GM21529 (cell line): Measurements from ENCODE around the gene MTHFR.

Source experiments
- ATAC-seq: cut with Tn5 transposase; IDR thresholded peaks from one replicate; pipeline ENCODE4 v1.9.1; 2021; ENCODE audit not compliant: unreplicated experiment

The MTHFR gene

GRCh38 chr1:11805422-11806306 lies at the start of gene MTHFR, which contains the start of gene CLCN6:
Gene MTHFR (minus strand): TSS chr1:11805964. CDS start chr1:11803116, 2,848 bp downstream.
Gene CLCN6 (plus strand): TSS chr1:11806191. CDS start chr1:11806263, 72 bp downstream.
- peak; percentile 78 for ATAC-seq

- ATAC-seq, result no peak
Observed at GRCh38 chr1:11855430-11855829, 49.7 kb upstream of the MTHFR start.

- ATAC-seq, result no peak
Observed at GRCh38 chr1:11854519-11854918, 48.8 kb upstream of the MTHFR start.

- ATAC-seq, result no peak
Observed at GRCh38 chr1:11851180-11851579, 45.4 kb upstream of the MTHFR start.

- ATAC-seq, result no peak
Observed at GRCh38 chr1:11850156-11850555, 44.4 kb upstream of the MTHFR start.

- no peak for ATAC-seq
Observed at GRCh38 chr1:11848373-11848700, 42.6 kb upstream of the MTHFR start.

- no peak for ATAC-seq
Observed at GRCh38 chr1:11847667-11848372, 42.1 kb upstream of the MTHFR start, which contains the start of gene NPPA. Gene NPPA (minus strand): TSS chr1:11847783. CDS start chr1:11847684, 99 bp downstream.

GRCh38 chr1:11845641-11846335 lies 40.0 kb upstream of the MTHFR start:
- ATAC-seq, result no peak

- ATAC-seq, result peak; percentile 56
Observed at GRCh38 chr1:11842154-11843041, 36.6 kb upstream of the MTHFR start.

- ATAC-seq, result no peak
Observed at GRCh38 chr1:11841245-11842153, 35.7 kb upstream of the MTHFR start.

GRCh38 chr1:11839727-11840705 lies 34.3 kb upstream of the MTHFR start:
- no peak for ATAC-seq

- ATAC-seq, result no peak
Observed at GRCh38 chr1:11838349-11839272, 32.8 kb upstream of the MTHFR start.

GRCh38 chr1:11837767-11838348 lies 32.1 kb upstream of the MTHFR start:
- no peak for ATAC-seq

GRCh38 chr1:11836955-11837766 lies 31.4 kb upstream of the MTHFR start:
- ATAC-seq, result no peak

- no peak for ATAC-seq
Observed at GRCh38 chr1:11835441-11836225, 29.9 kb upstream of the MTHFR start.
